ENCODE data around the gene DCBLD2.

Gene DCBLD2

DNA sequence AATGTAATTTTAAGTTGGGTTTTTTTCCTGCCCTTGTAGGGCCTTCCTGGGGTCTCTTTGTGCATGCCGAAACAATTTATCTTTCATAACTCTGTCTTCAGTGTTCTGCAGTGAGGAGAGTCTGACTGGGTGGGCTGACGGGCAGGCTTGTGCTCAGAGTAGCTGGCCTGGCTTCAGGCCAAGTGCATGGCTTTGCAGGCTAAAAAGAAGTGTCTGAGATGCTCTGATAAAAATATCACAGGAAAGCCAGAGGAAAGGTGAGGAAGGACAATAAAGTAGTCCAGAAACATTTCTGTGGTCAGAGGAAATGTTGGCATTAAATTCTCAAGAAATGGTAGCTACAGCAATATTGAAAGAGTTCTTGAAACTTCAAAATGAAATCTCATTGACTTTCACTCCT is 112.8 kb downstream of the DCBLD2 start:
- no peaks in the 10 kb centered on the region for H3K36me3 ChIP-seq (ENCODE audit: insufficient read depth, low read depth, low read length)
- H3K27me3 ChIP-seq (ENCODE audit: insufficient read depth, low read length) = no peaks in the 10 kb centered on the region
- H3K4me1 ChIP-seq (ENCODE audit: insufficient read depth, low read length) = no peaks in the 10 kb centered on the region
- H3K27ac ChIP-seq (ENCODE audit: low read length) = no peak overlapping the region
- H3K9me3 ChIP-seq (ENCODE audit: insufficient read depth, low read depth, low read length) = no peaks in the 10 kb centered on the region
- H3K4me3 ChIP-seq (ENCODE audit: low read length) = no peak overlapping the region
- no peak overlapping the region for H3K9ac ChIP-seq (ENCODE audit: low read depth, low read length)

DNA sequence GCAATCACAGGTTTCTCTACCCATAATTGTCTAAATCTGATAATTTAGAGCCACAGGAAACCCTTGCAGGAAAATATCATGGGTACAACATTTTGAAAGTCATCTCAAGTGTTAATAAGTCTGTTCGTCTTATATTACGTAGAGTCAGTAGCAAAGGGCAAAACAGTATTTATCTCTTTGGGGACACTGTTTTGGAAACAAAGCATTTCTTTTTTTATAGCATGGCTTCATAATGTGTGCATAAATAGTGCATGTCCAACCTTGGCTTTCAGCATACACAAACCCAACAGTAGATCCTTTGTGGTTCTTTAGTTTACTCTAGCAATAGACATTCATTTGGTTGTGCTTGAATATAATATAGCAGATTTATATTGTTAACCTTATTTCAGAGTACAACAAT is 114.3 kb downstream of the DCBLD2 start:
- H3K9me3 ChIP-seq (ENCODE audit: insufficient read depth, low read depth, low read length) = no peaks in the 10 kb centered on the region
- no peaks in the 10 kb centered on the region for H3K27me3 ChIP-seq (ENCODE audit: insufficient read depth, low read length)
- no peaks in the 10 kb centered on the region for H3K4me1 ChIP-seq (ENCODE audit: insufficient read depth, low read length)
- no peak overlapping the region for H3K27ac ChIP-seq (ENCODE audit: low read length)
- H3K9ac ChIP-seq (ENCODE audit: low read depth, low read length) = no peak overlapping the region
- H3K4me3 ChIP-seq (ENCODE audit: low read length) = no peak overlapping the region
- H3K36me3 ChIP-seq (ENCODE audit: insufficient read depth, low read depth, low read length) = no peaks in the 10 kb centered on the region

DNA sequence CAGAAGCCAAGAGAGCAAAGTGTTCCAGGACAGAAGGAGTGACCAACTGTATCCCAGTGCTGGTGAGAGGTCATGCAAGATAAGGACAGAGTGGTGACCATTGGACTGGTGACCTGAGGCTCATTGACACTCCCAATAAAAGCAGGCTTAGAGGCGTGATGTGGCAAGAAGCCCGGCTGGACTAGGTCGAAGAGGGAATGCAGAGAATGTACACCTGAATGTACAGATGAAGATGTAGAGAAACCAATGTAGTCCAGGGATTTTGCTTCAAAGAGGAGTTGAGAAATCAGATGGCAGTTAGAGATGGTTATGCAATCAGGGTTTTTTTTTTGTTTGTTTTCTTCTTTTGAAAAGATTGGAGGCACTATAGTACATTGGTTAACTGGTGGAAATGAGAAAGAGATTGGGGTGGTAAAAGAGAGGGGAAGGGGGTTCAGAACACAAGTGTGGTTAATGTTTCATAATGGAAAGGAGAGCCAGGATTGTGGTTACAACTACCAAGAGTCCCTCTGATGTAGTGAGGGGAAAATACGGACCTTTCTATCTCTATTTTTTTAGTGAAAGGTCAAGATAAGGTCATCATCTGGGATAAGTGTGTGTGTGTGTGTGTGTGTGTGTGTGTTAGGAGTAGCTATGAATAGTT is 115.0 kb downstream of the DCBLD2 start:
- Histone ChIP-seq H3K9me3 (ENCODE audit: insufficient read depth, low read depth, low read length) (no peaks in the 10 kb centered on the region), H3K4me3 (ENCODE audit: low read length) (no peak overlapping the region), H3K27me3 (ENCODE audit: insufficient read depth, low read length) (no peaks in the 10 kb centered on the region), H3K36me3 (ENCODE audit: insufficient read depth, low read depth, low read length) (no peaks in the 10 kb centered on the region), H3K9ac (ENCODE audit: low read depth, low read length) (no peak overlapping the region), H3K27ac (ENCODE audit: low read length) (no peak overlapping the region), H3K4me1 (ENCODE audit: insufficient read depth, low read length) (no peaks in the 10 kb centered on the region)

DNA sequence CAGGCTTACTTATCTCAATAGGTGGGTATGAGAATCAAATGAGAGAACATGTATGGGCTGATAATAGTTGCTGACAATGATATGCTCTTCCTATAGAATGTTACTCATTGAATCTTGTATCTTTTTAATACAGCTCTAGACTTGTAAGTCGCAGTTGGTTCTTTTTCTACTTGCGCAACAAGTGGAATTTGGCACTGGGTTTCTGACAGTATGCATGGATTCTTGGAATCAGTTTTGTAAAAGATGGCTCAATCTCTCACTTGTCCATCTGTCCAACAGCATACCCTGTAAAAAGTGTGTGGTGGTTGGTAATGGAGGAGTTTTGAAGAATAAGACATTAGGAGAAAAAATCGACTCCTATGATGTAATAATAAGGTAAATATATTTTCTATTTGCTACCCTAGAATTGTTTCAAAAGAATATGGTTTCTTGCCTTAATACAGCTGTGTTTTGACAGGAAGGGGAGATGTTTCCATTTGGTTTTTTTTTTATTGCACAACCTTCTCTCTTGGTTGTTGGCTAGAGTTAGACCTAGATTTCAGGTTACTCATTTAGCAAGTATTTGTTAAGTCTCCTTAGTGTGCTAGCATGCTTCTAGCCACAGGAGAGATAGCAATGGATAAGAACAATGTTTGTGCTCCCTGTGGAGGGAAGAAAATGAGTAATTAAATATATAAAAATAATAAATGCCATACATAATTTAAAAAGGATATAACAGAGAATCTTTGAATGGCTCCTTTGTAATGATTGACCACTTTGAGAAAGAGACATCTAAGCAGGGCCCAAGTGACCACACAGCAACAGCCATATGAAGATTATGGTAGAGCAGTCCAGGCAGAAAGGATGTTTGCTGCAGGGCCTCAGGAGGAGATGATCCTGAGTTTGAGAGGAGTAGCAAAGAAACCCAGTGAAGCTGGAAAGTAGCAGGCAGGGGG is 116.6 kb downstream of the DCBLD2 start:
- Histone ChIP-seq H3K27ac (ENCODE audit: low read length) (no peak overlapping the region), H3K9ac (ENCODE audit: low read depth, low read length) (no peak overlapping the region), H3K4me1 (ENCODE audit: insufficient read depth, low read length) (no peaks in the 10 kb centered on the region), H3K27me3 (ENCODE audit: insufficient read depth, low read length) (no peaks in the 10 kb centered on the region), H3K9me3 (ENCODE audit: insufficient read depth, low read depth, low read length) (no peaks in the 10 kb centered on the region), H3K36me3 (ENCODE audit: insufficient read depth, low read depth, low read length) (no peaks in the 10 kb centered on the region), H3K4me3 (ENCODE audit: low read length) (no peak overlapping the region)

DNA sequence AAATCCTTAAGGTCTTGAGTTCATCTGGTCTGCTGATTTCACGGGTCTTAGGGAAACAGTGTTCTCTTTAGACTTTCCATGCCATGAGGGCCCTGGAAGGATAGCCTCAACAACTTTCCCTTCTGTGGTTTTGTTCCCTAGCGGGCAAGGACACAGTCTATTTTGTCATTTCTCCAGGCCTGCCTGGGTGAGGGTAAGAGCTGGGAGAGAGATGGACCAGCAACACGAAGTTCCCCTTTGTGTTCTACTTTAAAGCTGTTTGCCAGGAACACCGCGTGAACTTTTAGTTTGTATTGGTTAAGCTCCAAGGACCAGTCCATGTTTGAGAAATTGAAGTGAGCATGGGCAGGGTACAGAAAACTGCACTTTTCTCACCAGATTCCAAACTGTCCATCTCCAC is 117.5 kb downstream of the DCBLD2 start:
- H3K9me3 ChIP-seq (ENCODE audit: insufficient read depth, low read depth, low read length) = no peaks in the 10 kb centered on the region
- no peak overlapping the region for H3K27ac ChIP-seq (ENCODE audit: low read length)
- no peaks in the 10 kb centered on the region for H3K4me1 ChIP-seq (ENCODE audit: insufficient read depth, low read length)
- H3K36me3 ChIP-seq (ENCODE audit: insufficient read depth, low read depth, low read length) = no peaks in the 10 kb centered on the region
- no peak overlapping the region for H3K9ac ChIP-seq (ENCODE audit: low read depth, low read length)
- no peak overlapping the region for H3K4me3 ChIP-seq (ENCODE audit: low read length)
- H3K27me3 ChIP-seq (ENCODE audit: insufficient read depth, low read length) = no peaks in the 10 kb centered on the region

DNA sequence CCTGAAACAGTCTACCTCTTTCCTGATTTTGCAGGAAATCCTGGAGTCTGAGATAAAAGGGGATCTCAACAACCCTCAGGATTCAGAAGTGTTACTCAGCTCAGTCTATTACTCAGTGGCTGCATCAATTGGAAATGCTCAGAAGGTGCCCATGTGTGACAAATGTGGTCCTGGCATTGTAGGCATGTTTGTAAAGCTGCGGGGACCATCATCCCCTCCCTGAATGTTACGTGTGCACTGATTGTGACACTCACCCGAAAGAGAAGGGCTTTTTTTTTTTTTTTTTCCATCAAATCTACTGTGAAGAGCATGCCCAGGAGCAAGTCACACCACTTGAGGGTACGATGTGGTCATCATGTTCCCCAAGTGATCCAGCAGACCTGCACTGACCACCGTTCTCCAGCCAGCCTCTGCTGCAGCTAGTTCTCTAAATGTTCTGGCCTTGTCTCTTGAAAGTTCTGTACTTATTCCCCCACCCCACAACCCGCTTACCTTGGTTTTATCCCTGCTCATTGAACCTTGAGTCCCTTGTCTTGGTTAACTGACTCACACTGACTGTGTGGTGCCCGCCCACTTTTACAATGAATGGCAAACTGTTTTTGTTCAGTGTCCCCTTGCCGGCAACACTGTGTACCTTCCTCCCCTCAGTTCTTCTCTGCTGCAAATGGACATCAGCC is 118.5 kb downstream of the DCBLD2 start:
- Histone ChIP-seq H3K4me1 (ENCODE audit: insufficient read depth, low read length) (no peaks in the 10 kb centered on the region; the same call in 1 of the 2 replicates), H3K27me3 (ENCODE audit: insufficient read depth, low read length) (no peaks in the 10 kb centered on the region), H3K9me3 (ENCODE audit: insufficient read depth, low read depth, low read length) (no peaks in the 10 kb centered on the region), H3K36me3 (ENCODE audit: insufficient read depth, low read depth, low read length) (no peaks in the 10 kb centered on the region), H3K27ac (ENCODE audit: low read length) (no peak overlapping the region), H3K9ac (ENCODE audit: low read depth, low read length) (no peak overlapping the region), H3K4me3 (ENCODE audit: low read length) (no peak overlapping the region)

DNA sequence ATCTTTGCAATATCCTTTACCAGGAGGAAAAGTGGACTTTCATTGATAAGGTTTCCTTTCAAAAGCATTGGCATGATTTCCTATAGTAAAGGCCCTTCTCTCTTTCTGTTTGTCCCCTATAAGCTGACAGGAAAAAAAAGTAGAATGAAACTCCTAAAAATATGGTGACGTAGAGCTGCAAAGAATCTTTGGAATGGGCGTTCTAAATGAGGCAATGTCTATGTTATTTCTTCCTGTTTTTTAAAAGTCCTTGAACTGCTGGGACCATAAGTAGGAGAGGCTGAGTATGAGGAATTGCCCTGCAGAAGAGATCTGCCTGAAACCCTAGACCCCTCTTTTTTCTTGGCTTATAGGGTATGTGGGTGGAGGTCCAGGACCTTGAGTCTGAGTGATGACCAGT is 121.2 kb downstream of the DCBLD2 start:
- Histone ChIP-seq H3K4me1 (ENCODE audit: insufficient read depth, low read length) (no peaks in the 10 kb centered on the region; the same call in 1 of the 2 replicates), H3K27ac (ENCODE audit: low read length) (no peak overlapping the region), H3K9me3 (ENCODE audit: insufficient read depth, low read depth, low read length) (no peaks in the 10 kb centered on the region), H3K27me3 (ENCODE audit: insufficient read depth, low read length) (no peaks in the 10 kb centered on the region), H3K4me3 (ENCODE audit: low read length) (no peak overlapping the region), H3K36me3 (ENCODE audit: insufficient read depth, low read depth, low read length) (no peaks in the 10 kb centered on the region), H3K9ac (ENCODE audit: low read depth, low read length) (no peak overlapping the region)

DNA sequence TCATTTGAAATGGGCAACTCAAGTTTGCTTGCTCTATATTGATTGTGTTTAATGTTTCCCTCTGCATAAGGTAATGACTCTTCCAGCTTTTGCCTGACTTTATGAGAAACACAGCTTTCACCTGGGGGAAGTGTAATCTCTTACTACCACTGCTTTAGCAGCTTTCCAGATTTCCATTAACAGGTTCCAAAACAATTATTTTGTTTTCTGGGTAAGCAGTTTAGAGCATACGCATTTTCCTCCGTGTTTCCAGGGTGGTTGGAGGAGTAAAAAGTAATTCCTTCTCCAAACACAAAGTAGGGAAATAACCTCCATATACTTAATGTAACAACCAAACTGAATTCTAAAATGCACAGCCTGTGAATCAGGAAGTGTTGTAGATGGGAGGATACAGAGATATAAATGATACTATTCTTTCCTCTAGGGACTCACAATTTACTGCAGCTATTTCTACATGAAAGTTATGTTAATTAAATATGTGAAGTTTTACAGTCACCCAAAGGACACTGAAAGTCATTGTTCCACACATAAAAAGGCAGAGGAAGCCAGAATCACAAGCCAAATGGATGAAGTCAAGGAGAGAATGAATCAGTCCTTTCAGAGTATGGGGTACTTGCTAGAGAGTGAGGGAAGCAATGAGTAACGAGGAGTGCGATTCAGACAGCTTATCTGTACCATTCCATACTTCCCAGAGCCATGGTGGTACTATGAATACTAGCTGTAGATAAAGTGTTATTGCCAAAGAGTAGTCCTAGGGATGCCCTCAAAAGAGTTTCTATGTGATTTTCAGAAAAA is 121.8 kb downstream of the DCBLD2 start:
- Histone ChIP-seq H3K36me3 (ENCODE audit: insufficient read depth, low read depth, low read length) (no peaks in the 10 kb centered on the region), H3K27ac (ENCODE audit: low read length) (no peak overlapping the region), H3K27me3 (ENCODE audit: insufficient read depth, low read length) (no peaks in the 10 kb centered on the region), H3K9ac (ENCODE audit: low read depth, low read length) (no peak overlapping the region), H3K4me3 (ENCODE audit: low read length) (no peak overlapping the region), H3K9me3 (ENCODE audit: insufficient read depth, low read depth, low read length) (no peaks in the 10 kb centered on the region), H3K4me1 (ENCODE audit: insufficient read depth, low read length) (no peaks in the 10 kb centered on the region; the same call in 1 of the 2 replicates)

DNA sequence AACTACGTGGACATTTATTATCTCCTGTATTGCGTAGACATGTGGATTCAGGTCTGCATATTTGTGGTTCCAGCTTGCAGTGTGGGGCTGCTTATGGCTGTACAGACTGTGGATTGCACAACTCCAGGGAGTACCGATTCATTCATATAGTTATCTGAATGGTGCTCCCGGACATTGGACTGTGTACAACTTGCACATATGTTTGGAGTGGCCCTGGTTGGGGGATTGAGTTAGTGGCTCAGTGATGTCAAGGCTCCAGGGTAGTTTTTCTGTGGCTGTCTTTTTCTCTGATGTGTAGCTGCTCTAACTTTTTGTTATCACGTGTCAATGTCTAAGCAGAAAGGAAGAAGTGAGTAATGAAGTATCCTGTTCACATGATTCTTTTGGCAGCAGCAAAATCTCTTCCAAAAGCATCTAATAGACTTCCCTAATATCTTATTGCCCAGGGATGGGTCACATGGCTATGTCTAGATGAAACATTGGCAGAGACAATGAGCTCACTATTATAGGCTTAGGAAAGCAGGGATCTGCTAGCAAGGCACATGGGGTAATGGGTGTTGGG is 122.6 kb downstream of the DCBLD2 start:
- H3K9ac ChIP-seq (ENCODE audit: low read depth, low read length) = no peak overlapping the region
- H3K27ac ChIP-seq (ENCODE audit: low read length) = no peak overlapping the region
- no peaks in the 10 kb centered on the region for H3K27me3 ChIP-seq (ENCODE audit: insufficient read depth, low read length)
- no peaks in the 10 kb centered on the region for H3K9me3 ChIP-seq (ENCODE audit: insufficient read depth, low read depth, low read length)
- H3K4me3 ChIP-seq (ENCODE audit: low read length) = no peak overlapping the region
- H3K36me3 ChIP-seq (ENCODE audit: insufficient read depth, low read depth, low read length) = no peaks in the 10 kb centered on the region
- H3K4me1 ChIP-seq (ENCODE audit: insufficient read depth, low read length) = no peaks in the 10 kb centered on the region; the same call in 1 of the 2 replicates

DNA sequence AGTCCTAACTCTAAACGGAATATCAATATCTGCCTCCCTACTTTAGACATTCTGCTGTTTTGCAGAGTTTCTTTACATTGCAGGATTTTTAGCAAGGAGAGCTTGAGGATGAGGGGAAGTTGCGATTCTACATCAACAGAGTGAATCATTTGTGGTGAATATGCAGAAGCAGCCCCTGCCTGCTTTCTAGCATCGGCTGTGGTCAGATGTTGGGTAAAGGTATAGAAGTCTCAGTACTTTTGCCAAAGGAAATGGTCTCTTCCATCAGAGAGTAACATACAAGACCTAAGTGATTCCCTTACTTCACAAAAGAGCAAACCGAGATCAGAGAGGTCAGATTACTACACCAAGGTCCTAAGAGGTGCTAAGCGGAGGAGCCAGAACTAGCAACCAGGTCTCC is 123.1 kb downstream of the DCBLD2 start:
- no peaks in the 10 kb centered on the region for H3K27me3 ChIP-seq (ENCODE audit: insufficient read depth, low read length)
- H3K27ac ChIP-seq (ENCODE audit: low read length) = no peak overlapping the region
- no peaks in the 10 kb centered on the region; the same call in 1 of the 2 replicates for H3K4me1 ChIP-seq (ENCODE audit: insufficient read depth, low read length)
- H3K4me3 ChIP-seq (ENCODE audit: low read length) = no peak overlapping the region
- no peak overlapping the region for H3K9ac ChIP-seq (ENCODE audit: low read depth, low read length)
- H3K36me3 ChIP-seq (ENCODE audit: insufficient read depth, low read depth, low read length) = no peaks in the 10 kb centered on the region
- H3K9me3 ChIP-seq (ENCODE audit: insufficient read depth, low read depth, low read length) = no peaks in the 10 kb centered on the region

DNA sequence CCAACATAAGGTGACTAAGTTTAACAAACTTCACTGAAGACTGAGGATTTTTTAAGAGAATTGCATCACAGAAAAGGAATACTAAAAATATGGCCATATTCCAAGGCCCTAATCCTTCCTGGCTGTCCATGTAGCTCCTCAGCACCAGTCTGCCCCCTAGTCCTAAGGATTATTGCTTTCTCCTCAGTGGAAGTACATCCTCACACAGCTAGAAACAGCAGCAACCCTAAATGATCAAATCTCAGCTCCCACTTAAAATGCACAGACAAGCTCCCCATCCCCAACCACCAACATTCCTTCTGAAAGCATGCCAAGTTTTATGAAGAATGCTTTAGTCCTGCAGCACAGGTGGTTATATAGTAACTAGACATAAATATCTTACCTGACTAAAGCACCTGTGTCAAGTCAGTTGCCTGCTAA is 123.7 kb downstream of the DCBLD2 start:
- Histone ChIP-seq H3K4me3 (ENCODE audit: low read length) (no peak overlapping the region), H3K36me3 (ENCODE audit: insufficient read depth, low read depth, low read length) (no peaks in the 10 kb centered on the region), H3K27ac (ENCODE audit: low read length) (no peak overlapping the region), H3K9me3 (ENCODE audit: insufficient read depth, low read depth, low read length) (no peaks in the 10 kb centered on the region), H3K4me1 (ENCODE audit: insufficient read depth, low read length) (no peaks in the 10 kb centered on the region; the same call in 1 of the 2 replicates), H3K9ac (ENCODE audit: low read depth, low read length) (no peak overlapping the region), H3K27me3 (ENCODE audit: insufficient read depth, low read length) (no peaks in the 10 kb centered on the region)

Data from iPS-20b (cell line).